Stimulated activated naive CD8-positive, alpha-beta T cell treated with anti-CD3 and anti-CD28 coated beads, Interleukin-15, amount 100 ng/mL, for 72 hours (primary cell): Measurements from ENCODE around the gene CDC42EP1.
A peak's percentile ranks its signal among the peaks of the same experiment; 100 is the strongest.
"Not testable (repeated sequence)": the region's sequence is repeated elsewhere in the genome, so short reads cannot be mapped to it uniquely, and the experiment has no call there.

ENCODE experiments used
- ATAC-seq: fragments of 150-1000 bp; cut with Tn5 transposase; 2 replicates; pipeline ENCODE4 v1.10.0; 2021; ENCODE audit warnings: mild to moderate bottlenecking, moderate library complexity
- DNase-seq, 2 donors: peaks; one replicate each; pipeline ENCODE4 v3.0.0; 2021 to 2022
- H3K27ac Mint-ChIP-seq, 2 donors: one replicate each; pipeline ENCODE4 v1.8.0; 2022; ENCODE audit warnings: mild to moderate bottlenecking in 2 of 2, mixed read lengths in 2 of 2, moderate library complexity in 2 of 2
- H3K27me3 Mint-ChIP-seq: one replicate; pipeline ENCODE4 v1.8.0; 2022; ENCODE audit warnings: mixed read lengths
- H3K4me1 Mint-ChIP-seq: one replicate; pipeline ENCODE4 v1.8.0; 2022; ENCODE audit warnings: mild to moderate bottlenecking, mixed read lengths
- H3K4me3 Mint-ChIP-seq, 2 donors: one replicate each; pipeline ENCODE4 v1.8.0; 2022; ENCODE audit warnings: mild to moderate bottlenecking in 2 of 2, mixed read lengths in 2 of 2, moderate library complexity in 1 of 2
- H3K9me3 Mint-ChIP-seq, 2 donors: one replicate each; pipeline ENCODE4 v1.8.0; 2022; ENCODE audit warnings: mixed read lengths in 2 of 2

The CDC42EP1 gene

DNA sequence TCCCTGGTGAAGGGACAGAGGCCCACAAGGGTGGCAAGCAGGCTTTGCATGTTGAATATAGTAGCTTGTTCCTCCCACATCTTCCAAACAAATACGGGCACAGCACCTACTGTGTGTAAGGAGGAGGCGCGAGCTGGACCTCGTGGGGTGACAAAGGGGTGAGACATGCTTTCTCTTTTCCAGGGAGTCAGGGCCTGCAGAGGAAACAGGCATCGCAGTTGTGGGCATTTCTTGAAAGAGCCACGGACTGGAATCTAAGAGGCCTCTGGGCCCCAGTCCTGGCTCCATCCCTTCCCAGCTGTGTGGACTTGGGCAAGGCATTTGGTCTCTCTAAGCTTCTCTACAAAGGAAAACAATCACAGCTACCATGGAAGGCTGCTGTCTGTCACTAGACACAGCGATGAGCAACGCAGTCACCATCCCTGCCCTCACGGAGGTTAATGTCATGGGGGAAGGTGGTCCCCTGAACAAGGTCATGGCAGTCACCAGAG is 13.0 kb upstream of the CDC42EP1 start:
- Mint-ChIP-seq H3K27ac (no peak overlapping the region), H3K4me3 (no peak overlapping the region), H3K27me3 (peaks cover 53% of the 10 kb centered on the region), H3K4me1 (peaks cover 30% of the 10 kb centered on the region), H3K9me3 (no peaks in the 10 kb centered on the region)
- DNase-seq, result no peak
- no peak for ATAC-seq

GRCh38 chr22:37549704-37550059 is 10.6 kb upstream of the CDC42EP1 start:
- H3K9me3 Mint-ChIP-seq, result no peaks in the 10 kb centered on the region
- H3K4me3 Mint-ChIP-seq, result no peak overlapping the region
- DNase-seq (no peak), ATAC-seq (no peak)
- no peak overlapping the region for H3K27ac Mint-ChIP-seq
- H3K4me1 Mint-ChIP-seq, result peaks cover 20% of the 10 kb centered on the region
- peaks cover 50% of the 10 kb centered on the region for H3K27me3 Mint-ChIP-seq

GRCh38 chr22:37550921-37551320 is 9.4 kb upstream of the CDC42EP1 start:
- not testable (repeated sequence) for DNase-seq, ATAC-seq, H3K4me1 Mint-ChIP-seq, H3K9me3 Mint-ChIP-seq, H3K27ac Mint-ChIP-seq, H3K4me3 Mint-ChIP-seq
- peaks cover 47% of the 10 kb centered on the region for H3K27me3 Mint-ChIP-seq

- Mint-ChIP-seq H3K4me1 (no peaks in the 10 kb centered on the region), H3K27ac (no peak overlapping the region), H3K9me3 (no peaks in the 10 kb centered on the region), H3K27me3 (peaks cover 56% of the 10 kb centered on the region), H3K4me3 (no peak overlapping the region)
- DNase-seq, result no peak
- peak; percentile 22 for ATAC-seq
Measured at GRCh38 chr22:37551981-37552380, 8.3 kb upstream of the CDC42EP1 start.

GRCh38 chr22:37552524-37553163 is 7.6 kb upstream of the CDC42EP1 start:
- ATAC-seq (no peak), DNase-seq (no peak)
- H3K27ac Mint-ChIP-seq, result peak overlapping the region in 1 of 2 donors; percentile 19
- peaks cover 62% of the 10 kb centered on the region for H3K27me3 Mint-ChIP-seq
- H3K4me1 Mint-ChIP-seq, result no peaks in the 10 kb centered on the region
- no peak overlapping the region for H3K4me3 Mint-ChIP-seq
- H3K9me3 Mint-ChIP-seq, result no peaks in the 10 kb centered on the region

DNA sequence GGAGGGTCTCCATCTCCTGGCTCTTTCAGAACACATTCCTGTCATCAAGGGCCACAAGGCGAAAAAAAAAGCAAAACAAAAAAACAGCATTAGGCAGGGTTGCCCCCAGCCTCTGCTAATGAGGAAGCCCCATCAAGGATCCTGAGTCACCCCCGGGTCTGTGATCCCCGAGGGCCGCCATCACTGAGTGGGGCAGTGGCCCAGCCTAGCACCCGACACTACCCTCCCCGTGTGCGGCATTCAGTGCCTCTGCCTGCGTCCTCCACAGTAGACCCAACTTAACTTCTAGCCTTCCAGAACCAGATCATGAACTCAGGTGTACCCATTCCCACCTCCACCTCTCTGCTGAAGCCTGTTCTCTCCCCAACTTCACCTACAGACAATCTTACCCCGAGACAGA is 6.6 kb upstream of the CDC42EP1 start:
- Mint-ChIP-seq H3K27ac (peak overlapping the region in 1 of 2 donors; percentile 77), H3K4me3 (no peak overlapping the region), H3K27me3 (peaks cover 73% of the 10 kb centered on the region), H3K9me3 (no peaks in the 10 kb centered on the region), H3K4me1 (no peaks in the 10 kb centered on the region)
- ATAC-seq (no peak), DNase-seq (no peak)

- Mint-ChIP-seq H3K4me3 (no peak overlapping the region), H3K27me3 (peaks cover 83% of the 10 kb centered on the region), H3K9me3 (no peaks in the 10 kb centered on the region), H3K27ac (no peak overlapping the region), H3K4me1 (no peaks in the 10 kb centered on the region)
- no peak for ATAC-seq
- no peak for DNase-seq
Measured at GRCh38 chr22:37555029-37555428, 5.3 kb upstream of the CDC42EP1 start.

DNA sequence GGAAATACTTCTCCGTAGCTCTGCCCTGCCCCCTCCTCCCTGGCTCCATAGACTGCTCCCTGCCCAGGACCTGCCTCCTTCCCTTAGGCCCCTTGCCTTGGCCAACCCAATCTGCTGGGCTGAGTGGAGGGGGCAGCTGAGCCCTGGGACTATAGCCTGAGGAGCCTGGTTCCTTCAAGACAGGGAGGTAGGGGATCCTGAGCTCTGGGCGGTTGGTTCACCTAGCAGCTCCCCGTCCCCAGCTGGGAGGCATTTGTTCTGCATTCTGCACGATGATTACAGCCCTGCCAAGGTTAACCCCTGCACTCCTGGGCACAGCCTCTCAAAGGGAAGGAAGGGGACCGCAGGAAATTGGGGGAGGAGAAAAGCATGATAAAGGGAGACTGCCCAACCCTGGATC is 3.6 kb upstream of the CDC42EP1 start:
- H3K4me3 Mint-ChIP-seq, result no peak overlapping the region
- peaks cover 8% of the 10 kb centered on the region for H3K4me1 Mint-ChIP-seq
- peak overlapping the region in 1 of 2 donors; percentile 71 for H3K27ac Mint-ChIP-seq
- no peak for DNase-seq
- no peaks in the 10 kb centered on the region for H3K9me3 Mint-ChIP-seq
- H3K27me3 Mint-ChIP-seq, result peaks cover 83% of the 10 kb centered on the region
- no peak for ATAC-seq

- DNase-seq (no peak), ATAC-seq (no peak)
- peaks cover 15% of the 10 kb centered on the region for H3K4me1 Mint-ChIP-seq
- H3K4me3 Mint-ChIP-seq, result no peak overlapping the region
- peak overlapping the region in 1 of 2 donors; percentile 71 for H3K27ac Mint-ChIP-seq
- H3K27me3 Mint-ChIP-seq, result peaks cover 88% of the 10 kb centered on the region
- H3K9me3 Mint-ChIP-seq, result no peaks in the 10 kb centered on the region
Measured at GRCh38 chr22:37557321-37558001, 2.8 kb upstream of the CDC42EP1 start.

GRCh38 chr22:37558815-37559214 is 1.5 kb upstream of the CDC42EP1 start:
- H3K4me1 Mint-ChIP-seq, result peaks cover 22% of the 10 kb centered on the region
- peaks cover 90% of the 10 kb centered on the region for H3K27me3 Mint-ChIP-seq
- no peak for DNase-seq
- no peak for ATAC-seq
- no peak overlapping the region for H3K27ac Mint-ChIP-seq
- H3K4me3 Mint-ChIP-seq, result no peak overlapping the region
- no peaks in the 10 kb centered on the region for H3K9me3 Mint-ChIP-seq

DNA sequence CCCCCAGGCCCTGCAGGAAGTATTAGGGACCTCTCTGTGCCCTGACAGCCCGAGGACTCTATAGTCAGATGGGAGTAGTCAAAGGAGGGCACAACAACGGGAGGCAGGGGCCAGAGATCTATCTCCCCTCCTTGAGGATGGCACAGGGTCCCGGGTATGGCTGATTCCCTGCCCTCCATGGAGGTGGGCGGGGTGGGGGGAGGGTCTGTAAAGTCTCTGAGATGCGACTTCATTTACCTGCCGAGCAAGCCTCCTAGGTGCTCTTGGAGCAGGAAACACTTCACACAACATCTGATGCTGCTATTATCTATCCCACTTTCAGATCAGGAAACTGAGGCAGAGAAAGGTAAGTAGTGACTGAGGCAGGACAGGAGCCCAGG is 769 bp upstream of the CDC42EP1 start:
- ATAC-seq, result no peak
- Mint-ChIP-seq H3K4me3 (peak overlapping the region; percentile 22 to 46), H3K4me1 (peaks cover 22% of the 10 kb centered on the region), H3K9me3 (no peaks in the 10 kb centered on the region), H3K27me3 (peaks cover 91% of the 10 kb centered on the region), H3K27ac (no peak overlapping the region)
- DNase-seq, result no peak

DNA sequence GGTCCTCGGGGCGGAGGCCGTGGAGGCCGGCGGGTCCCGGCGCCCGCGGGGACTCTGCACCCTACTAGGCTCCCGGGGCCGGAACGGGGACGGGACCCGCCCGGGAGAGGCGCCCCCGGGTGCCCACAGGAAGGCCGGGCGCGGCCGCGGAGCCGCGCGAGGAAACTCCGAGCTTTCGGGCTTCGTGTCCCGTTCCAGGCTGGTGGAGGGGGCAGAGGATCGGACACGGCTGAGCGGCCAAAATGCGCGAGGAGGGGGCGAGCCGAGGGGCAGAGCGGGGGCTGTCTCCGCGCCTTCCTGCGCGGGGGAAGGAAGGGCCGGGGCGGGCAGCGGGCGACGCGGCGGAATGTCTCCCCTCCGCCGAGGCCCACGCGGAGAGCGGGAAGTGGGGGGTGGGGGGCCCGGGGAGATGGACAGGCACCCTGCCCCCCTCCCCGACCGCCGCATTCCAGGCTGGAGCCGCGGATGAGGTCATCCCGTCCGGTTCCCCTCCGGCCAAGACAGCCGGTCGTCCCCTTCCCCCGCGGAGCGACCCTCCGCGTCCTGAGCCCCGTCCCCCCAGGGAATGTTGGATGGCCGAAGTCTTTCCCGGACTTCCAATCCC is 430 bp downstream of the CDC42EP1 start:
- peak; percentile 10 for ATAC-seq
- Mint-ChIP-seq H3K4me1 (peaks cover 27% of the 10 kb centered on the region), H3K4me3 (peak overlapping the region; percentile 81 to 88), H3K9me3 (no peaks in the 10 kb centered on the region), H3K27ac (no peak overlapping the region), H3K27me3 (peaks cover 93% of the 10 kb centered on the region)
- DNase-seq, result no peak

DNA sequence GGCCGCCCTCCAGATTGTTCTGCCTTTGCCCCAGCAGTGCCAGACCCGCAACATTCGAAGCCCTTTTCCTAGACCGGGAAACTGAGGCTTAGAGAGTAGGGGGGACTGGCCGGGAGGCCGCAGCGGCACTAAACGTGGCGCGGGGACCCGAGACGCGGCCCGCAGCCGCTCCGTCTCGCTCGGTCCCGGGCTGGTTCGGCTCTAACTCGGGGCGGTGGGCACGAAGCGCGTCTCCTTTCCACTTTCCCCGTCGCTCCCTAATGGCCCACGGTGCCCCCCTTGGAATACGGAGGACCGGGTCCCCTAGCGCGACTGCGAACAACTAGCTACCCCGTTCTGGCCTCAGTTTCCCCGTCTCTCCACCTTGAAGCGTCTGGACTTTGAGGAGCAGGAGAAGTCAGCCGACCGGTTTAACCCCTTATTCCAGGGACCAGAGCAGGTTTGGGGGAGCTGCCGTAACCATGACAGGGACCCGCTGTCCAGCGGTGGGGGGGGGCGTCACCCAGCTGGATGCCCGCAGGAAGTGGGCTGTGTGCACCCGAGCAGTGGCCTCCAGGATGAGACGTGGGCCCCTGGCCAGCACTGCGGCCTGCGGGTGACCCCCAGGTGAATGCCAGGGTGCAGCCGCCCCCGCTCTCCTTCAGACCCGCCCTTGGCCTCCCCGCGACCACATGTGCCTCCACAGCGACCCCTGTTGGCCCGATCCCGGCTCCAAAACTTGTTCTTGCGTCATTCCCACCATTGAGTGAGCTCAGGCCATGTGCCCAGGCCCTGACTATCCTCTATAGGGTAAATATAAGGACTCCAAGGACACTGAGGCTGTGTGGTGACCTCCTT is 1.1 kb downstream of the CDC42EP1 start:
- Mint-ChIP-seq H3K27me3 (peaks cover 91% of the 10 kb centered on the region), H3K4me1 (peaks cover 35% of the 10 kb centered on the region), H3K9me3 (no peaks in the 10 kb centered on the region), H3K27ac (peak overlapping the region; percentile 89 to 92), H3K4me3 (peak overlapping the region; percentile 74 to 88)
- ATAC-seq (peak; percentile 77), DNase-seq (peak; percentile 85 to 92)

DNA sequence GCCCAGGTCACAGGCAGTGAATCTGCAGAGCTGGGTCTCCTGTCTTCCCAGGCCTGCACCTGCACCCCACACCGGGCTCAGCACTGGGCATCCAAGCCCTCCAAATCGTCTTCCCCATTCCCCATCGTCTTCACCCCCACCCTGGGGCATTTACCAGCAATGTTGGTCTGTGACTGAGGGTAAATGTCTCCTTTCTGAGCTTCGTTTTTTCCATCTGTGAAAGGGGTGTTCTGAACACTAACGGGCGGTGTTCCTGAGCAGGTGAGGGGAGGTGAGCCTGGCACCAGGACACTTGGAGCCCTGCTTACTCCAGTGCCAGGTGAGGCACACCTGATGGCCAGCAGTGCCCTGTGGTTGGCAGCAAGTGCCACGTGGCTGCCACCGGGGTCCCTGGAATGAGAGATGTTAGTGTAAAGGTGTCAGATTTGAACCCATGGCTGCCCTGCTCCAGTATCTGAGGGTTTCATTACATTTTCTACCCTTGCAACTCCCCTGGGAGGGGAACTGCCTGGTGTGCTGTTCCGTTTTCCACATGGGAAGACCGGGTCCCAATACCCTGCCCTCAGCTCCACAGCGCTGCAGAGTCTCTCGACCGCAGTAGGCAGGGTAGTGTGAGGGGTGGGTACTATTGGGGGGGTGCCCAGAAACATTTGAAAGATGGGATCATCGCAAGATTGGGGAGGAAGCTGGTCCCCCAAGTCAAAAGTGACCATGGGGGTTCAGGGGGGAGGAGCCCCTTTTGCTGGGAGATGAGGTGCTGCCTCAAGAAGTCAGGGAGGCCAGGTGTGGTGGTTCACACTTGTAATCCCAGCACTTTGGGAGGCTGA is 2.0 kb downstream of the CDC42EP1 start:
- Mint-ChIP-seq H3K27ac (peak overlapping the region; percentile 84 to 89), H3K27me3 (peaks cover 83% of the 10 kb centered on the region)

More for the DNA sequence above, 2.0 kb downstream of the CDC42EP1 start:
- H3K9me3 Mint-ChIP-seq, result no peaks in the 10 kb centered on the region
- ATAC-seq (no peak), DNase-seq (no peak)
- peaks cover 43% of the 10 kb centered on the region for H3K4me1 Mint-ChIP-seq
- peak overlapping the region; percentile 74 to 88 for H3K4me3 Mint-ChIP-seq
